ENCODE measurements around the gene DNAJC16. TPM values are rescaled to one million over a fixed set of nuclear protein-coding genes. Genes with fewer than 3 reads are reported as not detected.

DNAJC16 gene
- polyA plus RNA-seq, 1 donor from 2014 or later, result 9.9 TPM

- Mint-ChIP-seq H3K27ac (peak overlapping the region in 2 of 3 donors; percentile 31 to 91), H3K27me3 (no peaks in the 10 kb centered on the region), H3K9me3 (no peaks in the 10 kb centered on the region), H3K4me3 (peak overlapping the region in 2 of 4 donors; percentile 12 to 36), H3K4me1 (peaks cover 45 to 62% (median 54%) of the 10 kb centered on the region in 3 donors), H3K36me3 (no peaks in the 10 kb centered on the region)
Measured at GRCh38 chr1:15624133-15624714, 97.6 kb downstream of the DNAJC16 start.

- peaks cover 40 to 58% (median 51%) of the 10 kb centered on the region in 3 donors for H3K4me1 Mint-ChIP-seq
- H3K4me3 Mint-ChIP-seq, result peak overlapping the region in 1 of 4 donors; percentile 45
- H3K9me3 Mint-ChIP-seq, result no peaks in the 10 kb centered on the region
- no peaks in the 10 kb centered on the region for H3K27me3 Mint-ChIP-seq
- H3K36me3 Mint-ChIP-seq, result peaks cover 3% of the 10 kb centered on the region
- peak overlapping the region in 1 of 3 donors; percentile 81 for H3K27ac Mint-ChIP-seq
Measured at GRCh38 chr1:15625056-15625917, 98.6 kb downstream of the DNAJC16 start.

Other genes with a start within 250 kb of the DNAJC16 start
- 81.8 TPM for gene EFHD2, start 117.0 kb upstream of the DNAJC16 start, polyA plus RNA-seq
- not detected for gene CTRC, start 88.4 kb upstream of the DNAJC16 start, polyA plus RNA-seq
- gene CELA2A, start 70.1 kb upstream of the DNAJC16 start, polyA plus RNA-seq, result not detected
- gene CELA2B, start 50.7 kb upstream of the DNAJC16 start, polyA plus RNA-seq, result not detected
- gene CASP9, start 2.6 kb upstream of the DNAJC16 start, polyA plus RNA-seq, result 16.9 TPM
- gene AGMAT, start 58.2 kb downstream of the DNAJC16 start, polyA plus RNA-seq, result 11.8 TPM
- gene DDI2, start 90.6 kb downstream of the DNAJC16 start, polyA plus RNA-seq, result 6.5 TPM
- 8.2 TPM for gene PLEKHM2, start 157.5 kb downstream of the DNAJC16 start, polyA plus RNA-seq
- gene SLC25A34, start 209.4 kb downstream of the DNAJC16 start, polyA plus RNA-seq, result not detected
- gene TMEM82, start 215.7 kb downstream of the DNAJC16 start, polyA plus RNA-seq, result not detected
- not detected for gene FBLIM1, start 231.9 kb downstream of the DNAJC16 start, polyA plus RNA-seq